H7 (cell line): ENCODE results near the gene NXF1. TPM values are rescaled to one million over a fixed set of nuclear protein-coding genes. Genes with fewer than 3 reads are reported as not detected.
"Not testable (repeated sequence)": the region's sequence is repeated elsewhere in the genome, so short reads cannot be mapped to it uniquely, and the experiment has no call there.

Experiments used
- DNase-seq: peaks from one replicate; pipeline ENCODE4 v3.0.0; 2012
- H3K27me3 ChIP-seq: 2 replicates; pipeline ENCODE4 v1.6.0; 2011; ENCODE audit warnings: mild to moderate bottlenecking, low read length; ENCODE audit not compliant: control insufficient read depth, insufficient read depth
- H3K36me3 ChIP-seq: replicated peaks from 2 replicates; pipeline ENCODE4 v1.5.1; 2011; ENCODE audit warnings: low read length; ENCODE audit not compliant: control insufficient read depth, insufficient read depth
- H3K4me3 ChIP-seq: 2 replicates; pipeline ENCODE4 v1.5.1; 2011; ENCODE audit warnings: low read depth, mild to moderate bottlenecking, control low read depth, low read length, moderate library complexity; ENCODE audit not compliant: insufficient read depth
- total RNA-seq: library from RNA; depleted of rRNA; stranded (reverse); fragments of >200 nt; shearing (Covaris generic); gene quantifications from 2 replicates; pipeline ENCODE4 v1.2.3, GENCODE V29; 2014; rRNA removed

The NXF1 gene
- total RNA-seq, 1 experiment from 2014 or later: 19.3 TPM

- Histone ChIP-seq H3K27me3 (no peaks in the 10 kb centered on the region), H3K36me3 (peaks cover 25% of the 10 kb centered on the region), H3K4me3 (no peak overlapping the region)
- DNase-seq: no peak
Measured at GRCh38 chr11:62752177-62752785, 53.0 kb downstream of the NXF1 start.

GRCh38 chr11:62749931-62750330, 55.3 kb downstream of the NXF1 start:
- H3K36me3 ChIP-seq: peaks cover 24% of the 10 kb centered on the region
- not testable (repeated sequence) for H3K27me3 ChIP-seq, H3K4me3 ChIP-seq, DNase-seq

- DNase-seq: no peak
- Histone ChIP-seq H3K27me3 (no peaks in the 10 kb centered on the region), H3K4me3 (no peak overlapping the region), H3K36me3 (peaks cover 16% of the 10 kb centered on the region)
Measured at GRCh38 chr11:62747475-62748160, 57.6 kb downstream of the NXF1 start.

Other genes starting within 250 kb of the NXF1 start
- gene EEF1G, start 231.5 kb downstream of the NXF1 start, total RNA-seq: 1,781 and 1,948 TPM in 2 replicates
- 25.8 and 29.4 TPM in 2 replicates for gene TUT1, start 213.9 kb downstream of the NXF1 start, total RNA-seq
- 151 and 166 TPM in 2 replicates for gene MTA2, start 203.6 kb downstream of the NXF1 start, total RNA-seq
- 28.0 and 29.3 TPM in 2 replicates for gene EML3, start 192.7 kb downstream of the NXF1 start, total RNA-seq
- gene ROM1, start 192.2 kb downstream of the NXF1 start, total RNA-seq: 1.1 and 2.5 TPM in 2 replicates
- 49.9 and 58.3 TPM in 2 replicates for gene B3GAT3, start 183.5 kb downstream of the NXF1 start, total RNA-seq
- gene GANAB, start 158.8 kb downstream of the NXF1 start, total RNA-seq: 173 and 181 TPM in 2 replicates
- 19.5 and 26.1 TPM in 2 replicates for gene INTS5, start 152.1 kb downstream of the NXF1 start, total RNA-seq
- gene C11orf98, start 140.2 kb downstream of the NXF1 start, total RNA-seq: 107 and 136 TPM in 2 replicates
- gene CSKMT, start 140.1 kb downstream of the NXF1 start, total RNA-seq: 24.7 and 38.1 TPM in 2 replicates
- gene UQCC3, start 133.8 kb downstream of the NXF1 start, total RNA-seq: 19.0 and 22.4 TPM in 2 replicates
- gene LBHD1, start 133.2 kb downstream of the NXF1 start, total RNA-seq: 2.7 and 4.5 TPM in 2 replicates
- 79.2 and 81.2 TPM in 2 replicates for gene UBXN1, start 126.4 kb downstream of the NXF1 start, total RNA-seq
- gene LRRN4CL, start 115.9 kb downstream of the NXF1 start, total RNA-seq: 0.14 and 0.30 TPM in 2 replicates
- 169 and 200 TPM in 2 replicates for gene BSCL2, start 98.0 kb downstream of the NXF1 start, total RNA-seq
- gene GNG3, start 97.8 kb downstream of the NXF1 start, total RNA-seq: 0.33 and 3.1 TPM in 2 replicates
- gene HNRNPUL2, start 78.0 kb downstream of the NXF1 start, total RNA-seq: 7.3 and 10.1 TPM in 2 replicates
- 45.1 and 63.1 TPM in 2 replicates for gene TTC9C, start 77.0 kb downstream of the NXF1 start, total RNA-seq
- 26.8 and 42.0 TPM in 2 replicates for gene ZBTB3, start 51.3 kb downstream of the NXF1 start, total RNA-seq
- 155 and 172 TPM in 2 replicates for gene POLR2G, start 43.9 kb downstream of the NXF1 start, total RNA-seq
- gene TAF6L, start 34.0 kb downstream of the NXF1 start, total RNA-seq: 32.1 and 42.9 TPM in 2 replicates
- gene TMEM179B, start 18.0 kb downstream of the NXF1 start, total RNA-seq: 50.1 and 55.2 TPM in 2 replicates
- 30.2 and 42.1 TPM in 2 replicates for gene TMEM223, start 13.4 kb downstream of the NXF1 start, total RNA-seq
- 24.0 and 29.0 TPM in 2 replicates for gene STX5, start 26.6 kb upstream of the NXF1 start, total RNA-seq
- not detected in 2 replicates for gene TEX54, start 27.4 kb upstream of the NXF1 start, total RNA-seq
- gene WDR74, start 34.1 kb upstream of the NXF1 start, total RNA-seq: 153 and 160 TPM in 2 replicates
- 271 and 340 TPM in 2 replicates for gene SLC3A2, start 75.5 kb upstream of the NXF1 start, total RNA-seq
- gene CHRM1, start 115.9 kb upstream of the NXF1 start, total RNA-seq: not detected in 2 replicates
- gene SLC22A6, start 179.5 kb upstream of the NXF1 start, total RNA-seq: not detected in 2 replicates
- not detected in 2 replicates for gene SLC22A8, start 210.4 kb upstream of the NXF1 start, total RNA-seq